Measurements from ENCODE around the gene GPX6.
"Not testable (repeated sequence)": the region's sequence is repeated elsewhere in the genome, so short reads cannot be mapped to it uniquely, and the experiment has no call there.

The GPX6 gene

DNA sequence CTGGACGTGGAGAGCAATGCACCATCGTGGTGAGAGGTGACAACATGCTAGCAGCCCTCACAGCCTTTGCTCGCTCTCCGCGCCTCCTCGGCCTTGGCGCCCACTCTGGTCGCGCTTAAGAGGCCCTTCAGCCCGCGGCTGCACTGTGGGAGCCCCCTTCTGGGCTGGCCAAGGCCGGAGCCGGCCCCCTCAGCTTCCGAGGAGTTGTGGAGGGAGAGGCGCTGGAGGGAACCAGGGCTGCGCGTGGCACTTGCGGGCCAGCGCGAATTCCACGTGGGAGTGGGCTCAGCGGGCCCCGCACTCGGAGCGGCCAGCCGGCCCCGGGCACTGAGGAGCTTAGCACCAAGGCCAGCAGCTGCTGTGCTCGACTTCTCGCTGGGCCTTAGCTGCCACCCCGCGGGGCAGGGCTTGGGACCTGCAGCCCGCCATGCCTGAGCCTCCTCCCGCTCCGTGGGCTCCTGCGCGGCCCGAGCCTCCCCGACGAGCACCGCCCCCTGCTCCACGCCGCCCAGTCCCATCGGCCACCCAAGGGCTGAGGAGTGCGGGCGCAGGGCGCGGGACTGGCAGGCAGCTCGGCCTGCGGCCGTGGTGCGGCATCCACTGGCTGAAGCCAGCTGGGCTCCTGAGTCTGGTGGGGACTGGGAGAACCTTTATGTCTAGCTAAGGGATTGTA lies 3.8 kb downstream of the GPX6 start:
- no peak overlapping the region for H2BK15ac ChIP-seq (ENCODE audit: low read length)
- H2BK120ac ChIP-seq (ENCODE audit: low read depth, low read length) = no peak overlapping the region
- no peak overlapping the region for H3K27ac ChIP-seq (replicated peaks; ENCODE audit: low read length)
- no peaks in the 10 kb centered on the region for H3K36me3 ChIP-seq (replicated peaks in 1 of 2; ENCODE audit: control insufficient read depth in 2 of 2, insufficient read depth in 2 of 2, low read length in 2 of 2)
- no peaks in the 10 kb centered on the region for H3K9me3 ChIP-seq (replicated peaks in 1 of 2; ENCODE audit: control insufficient read depth in 2 of 2, insufficient read depth in 1 of 2, low read depth in 1 of 2, low read length in 2 of 2)
- H4K8ac ChIP-seq (ENCODE audit: low read depth, low read length) = no peak overlapping the region
- H3K23ac ChIP-seq (ENCODE audit: low read depth, low read length, poor library complexity) = peak overlapping the region; percentile 35
- whole genome bisulfite sequencing, 2 donors (ENCODE audit: extremely low coverage in 2 of 2, insufficient read length in 2 of 2, insufficient replicate concordance in 1 of 2) = no CpG with 5 or more reads among the region's 51 CpGs
- peaks cover 0 to 3% of the 10 kb centered on the region in 2 donors for H3K4me1 ChIP-seq (ENCODE audit: control insufficient read depth in 2 of 2, insufficient read depth in 1 of 2, low read depth in 1 of 2, low read length in 2 of 2)
- no peak overlapping the region for H3K14ac ChIP-seq (ENCODE audit: low read length)
- no peak overlapping the region for H2AFZ ChIP-seq (ENCODE audit: low read length)
- no peak for DNase-seq (ENCODE audit: low spot score)
- no peak overlapping the region for H3K4me2 ChIP-seq (ENCODE audit: insufficient read depth, low read length, poor library complexity, severe bottlenecking)
- no peak overlapping the region for H2BK12ac ChIP-seq (ENCODE audit: low read length)
- peak overlapping the region; percentile 61 for H3K18ac ChIP-seq (ENCODE audit: low read length)
- peak overlapping the region; percentile 80 for H2AK5ac ChIP-seq (ENCODE audit: low read depth, low read length)
- H3K9ac ChIP-seq (ENCODE audit: low read depth, low read length, poor library complexity) = no peak overlapping the region
- no peak overlapping the region for H4K91ac ChIP-seq (ENCODE audit: low read depth, low read length, poor library complexity)
- no peak overlapping the region for H2BK5ac ChIP-seq (ENCODE audit: low read length)
- no peak overlapping the region for H3K4me3 ChIP-seq (ENCODE audit: low read length in 2 of 2)
- peaks cover 0 to 11% (median 0%) of the 10 kb centered on the region in 3 experiments for H3K27me3 ChIP-seq (ENCODE audit: control insufficient read depth in 3 of 3, insufficient read depth in 3 of 3, low read depth in 1 of 3, low read length in 3 of 3)
- no peaks in the 10 kb centered on the region for H3K79me1 ChIP-seq (ENCODE audit: low read depth, low read length)
- no peak overlapping the region for H3K4ac ChIP-seq (ENCODE audit: low read length)

DNA sequence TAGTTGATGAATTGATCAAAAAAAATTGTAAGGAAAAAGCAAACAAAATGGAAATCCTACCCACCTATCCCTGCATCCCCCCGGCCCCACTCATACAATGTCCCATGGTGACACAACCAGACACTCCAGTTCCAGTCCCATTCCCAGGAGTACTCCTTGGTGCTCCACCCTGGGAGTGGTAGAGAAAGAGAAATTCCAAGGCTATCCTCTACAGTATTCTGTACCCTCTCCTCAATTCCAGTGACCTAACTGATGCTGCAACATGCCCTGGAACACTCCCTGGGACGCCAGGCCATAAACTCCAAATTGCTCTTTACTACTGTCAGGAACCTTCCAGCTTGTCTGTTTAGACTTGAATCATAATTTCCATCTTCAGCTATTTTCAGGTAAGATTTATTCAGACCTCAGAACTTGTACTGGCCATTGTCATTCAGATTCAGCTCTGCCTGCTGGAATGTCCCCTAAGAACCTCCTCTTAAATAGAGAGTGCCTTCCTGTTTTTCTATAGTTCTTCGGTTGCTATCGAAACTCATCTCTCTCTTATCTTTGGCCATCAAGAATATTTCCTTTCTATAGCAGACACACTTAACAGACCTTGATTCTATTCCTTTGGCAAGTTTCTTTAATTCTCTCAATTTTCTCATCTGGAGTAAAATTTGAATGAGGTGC lies 8.7 kb downstream of the GPX6 start:
- Histone ChIP-seq H3K4me3 (ENCODE audit: low read length in 2 of 2) (no peak overlapping the region), H3K27me3 (ENCODE audit: control insufficient read depth in 3 of 3, insufficient read depth in 3 of 3, low read depth in 1 of 3, low read length in 3 of 3) (peaks cover 0 to 4% (median 0%) of the 10 kb centered on the region in 3 experiments), H3K4ac (ENCODE audit: low read length) (no peak overlapping the region), H3K9me3 (replicated peaks in 1 of 2; ENCODE audit: control insufficient read depth in 2 of 2, insufficient read depth in 1 of 2, low read depth in 1 of 2, low read length in 2 of 2) (no peaks in the 10 kb centered on the region), H3K36me3 (replicated peaks in 1 of 2; ENCODE audit: control insufficient read depth in 2 of 2, insufficient read depth in 2 of 2, low read length in 2 of 2) (no peaks in the 10 kb centered on the region), H3K23ac (ENCODE audit: low read depth, low read length, poor library complexity) (no peak overlapping the region), H3K9ac (ENCODE audit: low read depth, low read length, poor library complexity) (no peak overlapping the region), H3K4me2 (ENCODE audit: insufficient read depth, low read length, poor library complexity, severe bottlenecking) (no peak overlapping the region), H2BK15ac (ENCODE audit: low read length) (no peak overlapping the region), H3K79me1 (ENCODE audit: low read depth, low read length) (no peaks in the 10 kb centered on the region), H4K91ac (ENCODE audit: low read depth, low read length, poor library complexity) (no peak overlapping the region), H3K14ac (ENCODE audit: low read length) (no peak overlapping the region), H2BK12ac (ENCODE audit: low read length) (no peak overlapping the region), H2BK5ac (ENCODE audit: low read length) (no peak overlapping the region), H2AFZ (ENCODE audit: low read length) (no peak overlapping the region), H3K27ac (replicated peaks; ENCODE audit: low read length) (no peak overlapping the region), H2AK5ac (ENCODE audit: low read depth, low read length) (no peak overlapping the region), H2BK120ac (ENCODE audit: low read depth, low read length) (no peak overlapping the region), H3K18ac (ENCODE audit: low read length) (no peak overlapping the region), H4K8ac (ENCODE audit: low read depth, low read length) (no peak overlapping the region), H3K4me1 (ENCODE audit: control insufficient read depth in 2 of 2, insufficient read depth in 1 of 2, low read depth in 1 of 2, low read length in 2 of 2) (peaks cover 0 to 2% of the 10 kb centered on the region in 2 donors)
- no peak for DNase-seq (ENCODE audit: low spot score)
- no CpG with 5 or more reads among the region's 4 CpGs for WGBS, 2 donors (ENCODE audit: extremely low coverage in 2 of 2, insufficient read length in 2 of 2, insufficient replicate concordance in 1 of 2)

DNA sequence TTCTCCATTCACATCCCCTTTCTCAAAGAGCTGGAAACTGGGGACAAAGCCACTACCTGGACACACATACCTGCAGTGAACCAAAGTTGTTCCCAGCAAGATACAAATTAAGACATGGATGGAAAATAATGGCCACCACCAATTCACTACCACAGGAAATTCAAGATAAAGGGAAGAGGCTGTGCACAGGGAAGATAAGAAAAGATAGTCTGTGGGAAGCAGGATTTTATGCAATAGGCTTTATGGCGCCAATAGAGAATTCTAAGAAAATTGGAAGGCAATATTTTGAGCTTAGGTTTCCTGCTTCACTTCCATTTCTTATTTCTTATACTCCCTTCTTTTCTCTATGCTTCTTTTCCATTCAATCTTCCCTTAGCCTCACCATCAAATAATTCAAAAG lies 9.9 kb downstream of the GPX6 start:
- Histone ChIP-seq H2AFZ (ENCODE audit: low read length) (no peak overlapping the region), H3K4me2 (ENCODE audit: insufficient read depth, low read length, poor library complexity, severe bottlenecking) (no peak overlapping the region), H4K8ac (ENCODE audit: low read depth, low read length) (no peak overlapping the region), H3K9me3 (replicated peaks in 1 of 2; ENCODE audit: control insufficient read depth in 2 of 2, insufficient read depth in 1 of 2, low read depth in 1 of 2, low read length in 2 of 2) (no peaks in the 10 kb centered on the region), H3K4ac (ENCODE audit: low read length) (no peak overlapping the region), H3K4me1 (ENCODE audit: control insufficient read depth in 2 of 2, insufficient read depth in 1 of 2, low read depth in 1 of 2, low read length in 2 of 2) (peaks cover 0 to 2% of the 10 kb centered on the region in 2 donors), H3K18ac (ENCODE audit: low read length) (no peak overlapping the region), H3K27me3 (ENCODE audit: control insufficient read depth in 3 of 3, insufficient read depth in 3 of 3, low read depth in 1 of 3, low read length in 3 of 3) (peaks cover 0 to 4% (median 0%) of the 10 kb centered on the region in 3 experiments), H3K4me3 (ENCODE audit: low read length in 2 of 2) (no peak overlapping the region), H3K23ac (ENCODE audit: low read depth, low read length, poor library complexity) (no peak overlapping the region), H2BK15ac (ENCODE audit: low read length) (no peak overlapping the region), H3K14ac (ENCODE audit: low read length) (no peak overlapping the region), H2AK5ac (ENCODE audit: low read depth, low read length) (no peak overlapping the region), H3K79me1 (ENCODE audit: low read depth, low read length) (no peaks in the 10 kb centered on the region), H2BK120ac (ENCODE audit: low read depth, low read length) (no peak overlapping the region), H3K36me3 (replicated peaks in 1 of 2; ENCODE audit: control insufficient read depth in 2 of 2, insufficient read depth in 2 of 2, low read length in 2 of 2) (no peaks in the 10 kb centered on the region), H3K9ac (ENCODE audit: low read depth, low read length, poor library complexity) (no peak overlapping the region), H4K91ac (ENCODE audit: low read depth, low read length, poor library complexity) (no peak overlapping the region), H3K27ac (replicated peaks; ENCODE audit: low read length) (no peak overlapping the region), H2BK12ac (ENCODE audit: low read length) (no peak overlapping the region), H2BK5ac (ENCODE audit: low read length) (no peak overlapping the region)
- no CpG with 5 or more reads among the region's 1 CpG for WGBS, 2 donors (ENCODE audit: extremely low coverage in 2 of 2, insufficient read length in 2 of 2, insufficient replicate concordance in 1 of 2)
- DNase-seq (ENCODE audit: low spot score) = no peak

DNA sequence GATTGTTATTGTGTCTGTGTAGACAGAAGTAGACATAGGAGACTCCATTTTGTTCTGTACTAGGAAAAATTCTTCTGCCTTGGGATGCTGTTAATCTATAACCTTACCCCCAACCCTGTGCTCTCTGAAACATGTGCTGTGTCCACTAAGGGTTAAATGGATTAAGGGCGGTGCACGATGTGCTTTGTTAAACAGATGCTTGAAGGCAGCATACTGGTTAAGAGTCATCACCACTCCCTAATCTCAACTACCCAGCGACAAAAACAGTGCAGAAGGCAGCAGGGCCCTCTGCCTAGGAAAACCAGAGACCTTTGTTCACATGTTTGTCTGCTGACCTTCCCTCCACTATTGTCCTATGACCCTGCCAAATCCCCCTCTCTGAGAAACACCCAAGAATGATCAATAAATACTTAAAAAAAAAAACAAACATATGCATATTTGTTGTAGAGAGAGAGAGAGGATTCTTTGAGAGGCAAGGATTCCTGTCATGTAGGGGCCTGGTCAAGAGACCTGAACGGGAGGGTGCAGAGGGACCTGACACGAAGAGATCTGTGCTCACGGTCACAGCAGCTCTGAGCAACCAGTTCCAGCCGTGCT lies 12.8 kb downstream of the GPX6 start:
- not testable (repeated sequence) for H3K36me3 ChIP-seq (replicated peaks in 1 of 2; ENCODE audit: control insufficient read depth in 2 of 2, insufficient read depth in 2 of 2, low read length in 2 of 2); H3K79me1 ChIP-seq (ENCODE audit: low read depth, low read length); H3K14ac ChIP-seq (ENCODE audit: low read length); H2BK15ac ChIP-seq (ENCODE audit: low read length); H2AFZ ChIP-seq (ENCODE audit: low read length); H4K91ac ChIP-seq (ENCODE audit: low read depth, low read length, poor library complexity); H3K4me3 ChIP-seq (ENCODE audit: low read length in 2 of 2); H3K4ac ChIP-seq (ENCODE audit: low read length); H2AK5ac ChIP-seq (ENCODE audit: low read depth, low read length); DNase-seq (ENCODE audit: low spot score); H3K18ac ChIP-seq (ENCODE audit: low read length); H3K9me3 ChIP-seq (replicated peaks in 1 of 2; ENCODE audit: control insufficient read depth in 2 of 2, insufficient read depth in 1 of 2, low read depth in 1 of 2, low read length in 2 of 2); H2BK120ac ChIP-seq (ENCODE audit: low read depth, low read length); H3K4me2 ChIP-seq (ENCODE audit: insufficient read depth, low read length, poor library complexity, severe bottlenecking); H3K4me1 ChIP-seq (ENCODE audit: control insufficient read depth in 2 of 2, insufficient read depth in 1 of 2, low read depth in 1 of 2, low read length in 2 of 2); H3K23ac ChIP-seq (ENCODE audit: low read depth, low read length, poor library complexity); H2BK5ac ChIP-seq (ENCODE audit: low read length); H4K8ac ChIP-seq (ENCODE audit: low read depth, low read length); H3K27me3 ChIP-seq (ENCODE audit: control insufficient read depth in 3 of 3, insufficient read depth in 3 of 3, low read depth in 1 of 3, low read length in 3 of 3); H2BK12ac ChIP-seq (ENCODE audit: low read length); H3K27ac ChIP-seq (replicated peaks; ENCODE audit: low read length); H3K9ac ChIP-seq (ENCODE audit: low read depth, low read length, poor library complexity)
- WGBS, 2 donors (ENCODE audit: extremely low coverage in 2 of 2, insufficient read length in 2 of 2, insufficient replicate concordance in 1 of 2) = no CpG with 5 or more reads among the region's 7 CpGs

Data from neuronal stem cell (in vitro differentiated cells).